IMR-90 (cell line): ENCODE data around the gene RAB8A. TPM values are rescaled to one million over a fixed set of nuclear protein-coding genes. Genes with fewer than 3 reads are reported as not detected.

ENCODE experiments used
- ATAC-seq: fragments of 200-7000 bp; cut with Tn5 transposase; 2 replicates; pipeline ENCODE4 v1.9.1; 2020; ENCODE audit warnings: low read depth, mild to moderate bottlenecking, moderate library complexity
- BruUV-seq: library from RNA; stranded (reverse); fragments of 400-500 nt; replicated peaks from 2 replicates; lab custom pipeline; 2021; lab: Mats Ljungman, UMichigan
- CTCF ChIA-PET: fragments of 300-600 bp; formaldehyde crosslinking; extraction: SDS; loops from one replicate; lab custom pipeline; 2021; ENCODE audit warnings: antibody characterized with exemption; lab: Yijun Ruan, JAX
- POLR2A ChIA-PET: fragments of 300-600 bp; sonication (Branson Sonifier 250); formaldehyde crosslinking; loops from one replicate; lab custom pipeline; 2022; ENCODE audit warnings: antibody characterized with exemption; ENCODE audit not compliant: unreplicated experiment; lab: Charles Lee
- DNase-seq: peaks from one replicate; pipeline ENCODE4 v3.0.0; 2013
- H2AFZ ChIP-seq: replicated peaks from 2 replicates; pipeline ENCODE3; 2013; ENCODE audit warnings: low read length, mild to moderate bottlenecking; ENCODE audit not compliant: poor library complexity
- H2AK5ac ChIP-seq: 2 replicates; pipeline ENCODE4 v1.6.1; 2013; ENCODE audit warnings: low read depth, low read length, inconsistent platforms
- H2AK9ac ChIP-seq: replicated peaks from 2 replicates; pipeline ENCODE3; 2013; ENCODE audit warnings: mild to moderate bottlenecking, low read depth, low read length, moderate library complexity; ENCODE audit not compliant: poor library complexity
- H2BK120ac ChIP-seq: 2 replicates; pipeline ENCODE4 v1.6.1; 2013; ENCODE audit warnings: low read depth, low read length, inconsistent platforms
- H2BK15ac ChIP-seq: 3 replicates; pipeline ENCODE4 v1.6.1; 2013; ENCODE audit warnings: low read depth, low read length, inconsistent platforms
- H2BK20ac ChIP-seq: 2 replicates; pipeline ENCODE4 v1.6.1; 2013; ENCODE audit warnings: low read depth, mild to moderate bottlenecking, inconsistent platforms, low read length, moderate library complexity
- H2BK5ac ChIP-seq: 2 replicates; pipeline ENCODE4 v1.6.1; 2013; ENCODE audit warnings: mild to moderate bottlenecking, low read depth, low read length, inconsistent platforms; ENCODE audit not compliant: poor library complexity, severe bottlenecking
- H3K14ac ChIP-seq: replicated peaks from 2 replicates; pipeline ENCODE4 v1.6.1; 2013; ENCODE audit warnings: low read depth, low read length, inconsistent platforms
- H3K18ac ChIP-seq: 2 replicates; pipeline ENCODE4 v1.6.1; 2013; ENCODE audit warnings: low read depth, low read length, control low read depth
- H3K23ac ChIP-seq: 2 replicates; pipeline ENCODE4 v1.6.1; 2013; ENCODE audit warnings: low read depth, low read length, inconsistent platforms
- H3K27ac ChIP-seq: 2 replicates; pipeline ENCODE4 v1.5.1; 2013; ENCODE audit warnings: mild to moderate bottlenecking, control low read depth, low read length; ENCODE audit not compliant: insufficient read depth
- H3K27me3 ChIP-seq: 2 replicates; pipeline ENCODE4 v1.6.1; 2013; ENCODE audit warnings: low read length; ENCODE audit not compliant: control insufficient read depth, insufficient read depth
- H3K36me3 ChIP-seq: 2 replicates; pipeline ENCODE4 v1.6.1; 2013; ENCODE audit warnings: low read length, mixed read lengths; ENCODE audit not compliant: control insufficient read depth, insufficient read depth
- H3K4ac ChIP-seq: 2 replicates; pipeline ENCODE4 v1.6.1; 2013; ENCODE audit warnings: low read depth, low read length, inconsistent platforms
- H3K4me1 ChIP-seq: 2 replicates; pipeline ENCODE4 v1.6.1; 2013; ENCODE audit warnings: low read length, mixed read lengths; ENCODE audit not compliant: control insufficient read depth, insufficient read depth
- H3K4me2 ChIP-seq: 2 replicates; pipeline ENCODE4 v1.6.1; 2013; ENCODE audit warnings: low read depth, mild to moderate bottlenecking, control low read depth, low read length, moderate library complexity
- H3K4me3 ChIP-seq: 2 replicates; pipeline ENCODE4 v1.5.1; 2013; ENCODE audit warnings: low read depth, mild to moderate bottlenecking, control low read depth, low read length, moderate library complexity; ENCODE audit not compliant: insufficient read depth
- H3K56ac ChIP-seq: 2 replicates; pipeline ENCODE4 v1.6.1; 2013; ENCODE audit warnings: low read length, inconsistent platforms; ENCODE audit not compliant: insufficient read depth; ENCODE audit errors: extremely low read depth
- H3K79me1 ChIP-seq, 2 experiments: 2 replicates each; pipeline ENCODE4 v1.6.1; 2013; ENCODE audit warnings: low read length in 2 of 2, inconsistent platforms in 1 of 2, low read depth in 1 of 2
- H3K9ac ChIP-seq: 2 replicates; pipeline ENCODE4 v1.6.1; 2013; ENCODE audit warnings: low read depth, low read length, control low read depth
- H3K9me1 ChIP-seq: 2 replicates; pipeline ENCODE4 v1.6.1; 2013; ENCODE audit warnings: low read length, inconsistent platforms; ENCODE audit not compliant: insufficient read depth
- H3K9me3 ChIP-seq: 2 replicates; pipeline ENCODE4 v1.6.1; 2013; ENCODE audit warnings: low read length; ENCODE audit not compliant: control insufficient read depth, insufficient read depth
- H4K20me1 ChIP-seq: 2 replicates; pipeline ENCODE4 v1.6.1; 2013; ENCODE audit warnings: low read length, inconsistent platforms; ENCODE audit not compliant: insufficient read depth
- H4K5ac ChIP-seq: 2 replicates; pipeline ENCODE4 v1.6.1; 2013; ENCODE audit warnings: mild to moderate bottlenecking, low read depth, low read length, control low read depth
- H4K8ac ChIP-seq, 2 experiments: 2 replicates each; pipeline ENCODE4 v1.6.1; 2013; ENCODE audit warnings: low read depth in 2 of 2, low read length in 2 of 2, control low read depth in 1 of 2, inconsistent platforms in 1 of 2
- H4K91ac ChIP-seq: 2 replicates; pipeline ENCODE4 v1.6.1; 2013; ENCODE audit warnings: low read depth, low read length, inconsistent platforms; ENCODE audit not compliant: insufficient read depth
- BHLHE40 ChIP-seq: fragments of 150-350 bp; IDR thresholded peaks from 2 replicates; pipeline ENCODE4 v1.6.1; 2016; ENCODE audit warnings: mild to moderate bottlenecking, low read depth, low read length
- CEBPB ChIP-seq: IDR thresholded peaks from 2 replicates; pipeline ENCODE4 v1.6.1; 2012; ENCODE audit warnings: low read depth, low read length, improper control_type of control experiment
- CHD1 ChIP-seq: IDR thresholded peaks from 2 replicates; pipeline ENCODE4 v1.6.1; 2012; ENCODE audit warnings: low read depth, low read length, improper control_type of control experiment
- MAFK ChIP-seq: IDR thresholded peaks from 2 replicates; pipeline ENCODE4 v1.6.1; 2012; ENCODE audit warnings: low read depth, low read length, improper control_type of control experiment
- MAZ ChIP-seq: IDR thresholded peaks from 2 replicates; pipeline ENCODE4 v1.6.1; 2012; ENCODE audit warnings: low read depth, mild to moderate bottlenecking, low read length, improper control_type of control experiment, moderate library complexity, borderline replicate concordance
- MXI1 ChIP-seq: IDR thresholded peaks from 2 replicates; pipeline ENCODE4 v1.6.1; 2012; ENCODE audit warnings: low read depth, mild to moderate bottlenecking, low read length, moderate library complexity, borderline replicate concordance
- NFE2L2 ChIP-seq: fragments of 150-350 bp; IDR thresholded peaks from 2 replicates; pipeline ENCODE4 v1.6.1; 2016; ENCODE audit warnings: low read depth, mild to moderate bottlenecking, low read length
- POLR2A ChIP-seq: IDR thresholded peaks from 2 replicates; pipeline ENCODE4 v1.6.1; 2012; ENCODE audit warnings: mild to moderate bottlenecking, low read depth, low read length
- RAD21 ChIP-seq: IDR thresholded peaks from 2 replicates; pipeline ENCODE4 v1.6.1; 2012; ENCODE audit warnings: low read length, improper control_type of control experiment
- RCOR1 ChIP-seq: IDR thresholded peaks from 2 replicates; pipeline ENCODE4 v1.6.1; 2012; ENCODE audit warnings: mild to moderate bottlenecking, low read length, improper control_type of control experiment; ENCODE audit not compliant: insufficient replicate concordance
- RFX5 ChIP-seq: IDR thresholded peaks from 2 replicates; pipeline ENCODE4 v1.8.0; 2012; ENCODE audit warnings: low read depth, mild to moderate bottlenecking, low read length, moderate library complexity
- SMC3 ChIP-seq: fragments of 150-350 bp; IDR thresholded peaks from 2 replicates; pipeline ENCODE4 v1.6.1; 2016; ENCODE audit warnings: low read depth, mild to moderate bottlenecking, antibody characterized with exemption, low read length, moderate library complexity
- WGBS, 2 experiments: methylation state at CpG; one replicate each; pipeline versions ENCODE4 v1.1.5 to v1.1.7; 2013; ENCODE audit warnings: missing lambda C conversion rate in 2 of 2; ENCODE audit not compliant: insufficient read length in 1 of 2; ENCODE audit errors: extremely low coverage in 2 of 2; 5-methylcytosine and 5-hydroxymethylcytosine counted together
- dilution Hi-C: fragments of 300-500 bp; cut with HindIII; formaldehyde crosslinking; loops from one replicate; pipeline ENCODE4 v1.14.3; 2018; ENCODE audit warnings: low sequenced_read_pairs; ENCODE audit not compliant: unreplicated experiment
- in situ Hi-C: fragments of 300-500 bp; cut with MboI; formaldehyde crosslinking; loops from 3 replicates; pipeline ENCODE4 v1.14.3; 2019; ENCODE audit warnings: low sequenced_read_pairs, inconsistent platforms, mixed read lengths
- intact Hi-C: fragments of 100-400 bp; cut with micrococcal nuclease; formaldehyde crosslinking; loops from 2 replicates; pipeline ENCODE4 v1.10.0; 2022
- polyA plus RNA-seq, 3 experiments: library from polyadenylated mRNA; depleted of rRNA; stranded (reverse); fragments of >200 nt; gene quantifications; 2 replicates each; pipeline ENCODE4 v1.2.3, GENCODE V29; 2012; ENCODE audit warnings: low replicate concordance in 1 of 3
- total RNA-seq: library from RNA; depleted of rRNA; stranded (reverse); fragments of >200 nt; gene quantifications from 2 replicates; pipeline ENCODE4 v1.2.3, GENCODE V29; 2012
- TF ChIP-seq, protein P1 (sequence below): fragments of 150-350 bp; IDR thresholded peaks from 2 replicates; pipeline ENCODE4 v1.6.1; 2017; ENCODE audit warnings: mild to moderate bottlenecking, antibody characterized with exemption, low read length, low read depth
- TF ChIP-seq, protein P2 (sequence below): conservative IDR thresholded peaks from 2 replicates; pipeline ENCODE4 v1.5.1; 2012; ENCODE audit warnings: mild to moderate bottlenecking, low read depth, low read length, improper control_type of control experiment
- TF ChIP-seq, protein P3 (sequence below): fragments of 150-350 bp; IDR thresholded peaks from 2 replicates; pipeline ENCODE4 v1.6.1; 2016; ENCODE audit warnings: low read depth, mild to moderate bottlenecking, low read length, moderate library complexity, borderline replicate concordance

Gene RAB8A
- total and polyA plus RNA-seq, 2 of the 4 experiments (the other 2 are of a cell fraction): 64.5 to 135 TPM

DNA sequence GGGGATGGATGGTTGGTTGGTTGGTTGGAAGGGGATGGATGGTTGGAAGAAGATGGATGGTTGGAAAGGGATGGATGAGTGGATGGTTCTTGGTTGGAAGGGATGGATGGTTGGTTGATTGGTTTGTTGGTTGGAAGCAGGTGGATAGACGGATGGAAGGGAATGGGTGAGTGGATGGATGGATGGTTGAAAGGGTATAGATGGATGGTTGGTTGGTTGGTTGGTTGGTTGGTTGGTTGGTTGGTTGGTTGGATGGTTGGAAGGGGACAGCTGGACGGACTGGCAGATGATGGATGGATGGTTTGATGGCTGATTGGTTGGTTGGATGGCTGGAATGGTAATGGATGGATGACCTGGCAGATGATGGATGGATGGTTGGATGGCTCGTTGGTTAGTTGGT is 20.0 kb downstream of the RAB8A start:
- Histone ChIP-seq H3K4me3 (no peak overlapping the region), H3K27me3 (no peaks in the 10 kb centered on the region), H2BK20ac (no peak overlapping the region), H3K9me1 (no peaks in the 10 kb centered on the region), H3K4ac (no peak overlapping the region), H3K4me1 (no peaks in the 10 kb centered on the region), H3K56ac (no peak overlapping the region), H2BK15ac (no peak overlapping the region), H3K79me1 (peaks cover 8 to 9% of the 10 kb centered on the region in 2 experiments; a peak in 3 of 4 replicates), H3K4me2 (no peak overlapping the region), H2BK5ac (no peak overlapping the region), H3K27ac (no peak overlapping the region), H4K8ac (no peak overlapping the region), H3K18ac (no peak overlapping the region), H2AK5ac (no peak overlapping the region), H2AK9ac (peak overlapping the region; percentile 76), H4K91ac (no peak overlapping the region), H3K14ac (no peak overlapping the region), H2BK120ac (no peak overlapping the region), H4K5ac (no peak overlapping the region), H3K9ac (no peak overlapping the region), H3K36me3 (peaks cover 66% of the 10 kb centered on the region), H4K20me1 (peaks cover 5% of the 10 kb centered on the region), H3K9me3 (no peaks in the 10 kb centered on the region), H2AFZ (no peak overlapping the region), H3K23ac (no peak overlapping the region)
- CTCF ChIA-PET: no interaction called here
- POLR2A ChIA-PET: no interaction called here
- WGBS, 2 experiments: 93 to 100% methylated on average over 1 to 2 of the region's 3 CpGs
- ATAC-seq (no peak), DNase-seq (no peak)
- no TSS peak for BruUV-seq
- dilution Hi-C loops (no loop called here), in situ Hi-C loops (no loop called here), intact Hi-C loops (no loop called here)
- TF ChIP-seq SMC3 (no peak), CEBPB (no peak), MXI1 (no peak), POLR2A (no peak), NFE2L2 (no peak), MAFK (no peak), RCOR1 (no peak), BHLHE40 (no peak), CHD1 (no peak), MAZ (no peak), RFX5 (no peak), RAD21 (no peak)
- TF ChIP-seq, protein P1, sequence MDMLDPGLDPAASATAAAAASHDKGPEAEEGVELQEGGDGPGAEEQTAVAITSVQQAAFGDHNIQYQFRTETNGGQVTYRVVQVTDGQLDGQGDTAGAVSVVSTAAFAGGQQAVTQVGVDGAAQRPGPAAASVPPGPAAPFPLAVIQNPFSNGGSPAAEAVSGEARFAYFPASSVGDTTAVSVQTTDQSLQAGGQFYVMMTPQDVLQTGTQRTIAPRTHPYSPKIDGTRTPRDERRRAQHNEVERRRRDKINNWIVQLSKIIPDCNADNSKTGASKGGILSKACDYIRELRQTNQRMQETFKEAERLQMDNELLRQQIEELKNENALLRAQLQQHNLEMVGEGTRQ: no peak
- TF ChIP-seq, protein P2, sequence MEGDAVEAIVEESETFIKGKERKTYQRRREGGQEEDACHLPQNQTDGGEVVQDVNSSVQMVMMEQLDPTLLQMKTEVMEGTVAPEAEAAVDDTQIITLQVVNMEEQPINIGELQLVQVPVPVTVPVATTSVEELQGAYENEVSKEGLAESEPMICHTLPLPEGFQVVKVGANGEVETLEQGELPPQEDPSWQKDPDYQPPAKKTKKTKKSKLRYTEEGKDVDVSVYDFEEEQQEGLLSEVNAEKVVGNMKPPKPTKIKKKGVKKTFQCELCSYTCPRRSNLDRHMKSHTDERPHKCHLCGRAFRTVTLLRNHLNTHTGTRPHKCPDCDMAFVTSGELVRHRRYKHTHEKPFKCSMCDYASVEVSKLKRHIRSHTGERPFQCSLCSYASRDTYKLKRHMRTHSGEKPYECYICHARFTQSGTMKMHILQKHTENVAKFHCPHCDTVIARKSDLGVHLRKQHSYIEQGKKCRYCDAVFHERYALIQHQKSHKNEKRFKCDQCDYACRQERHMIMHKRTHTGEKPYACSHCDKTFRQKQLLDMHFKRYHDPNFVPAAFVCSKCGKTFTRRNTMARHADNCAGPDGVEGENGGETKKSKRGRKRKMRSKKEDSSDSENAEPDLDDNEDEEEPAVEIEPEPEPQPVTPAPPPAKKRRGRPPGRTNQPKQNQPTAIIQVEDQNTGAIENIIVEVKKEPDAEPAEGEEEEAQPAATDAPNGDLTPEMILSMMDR: no peak
- TF ChIP-seq, protein P3, sequence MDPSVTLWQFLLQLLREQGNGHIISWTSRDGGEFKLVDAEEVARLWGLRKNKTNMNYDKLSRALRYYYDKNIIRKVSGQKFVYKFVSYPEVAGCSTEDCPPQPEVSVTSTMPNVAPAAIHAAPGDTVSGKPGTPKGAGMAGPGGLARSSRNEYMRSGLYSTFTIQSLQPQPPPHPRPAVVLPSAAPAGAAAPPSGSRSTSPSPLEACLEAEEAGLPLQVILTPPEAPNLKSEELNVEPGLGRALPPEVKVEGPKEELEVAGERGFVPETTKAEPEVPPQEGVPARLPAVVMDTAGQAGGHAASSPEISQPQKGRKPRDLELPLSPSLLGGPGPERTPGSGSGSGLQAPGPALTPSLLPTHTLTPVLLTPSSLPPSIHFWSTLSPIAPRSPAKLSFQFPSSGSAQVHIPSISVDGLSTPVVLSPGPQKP: no peak
